HEK293T (cell line): ENCODE measurements around the gene CHD8.

ENCODE experiments used
- CTCF ChIA-PET: fragments of 350-600 bp; formaldehyde crosslinking; extraction: SDS; loops from one replicate; lab custom pipeline; 2021; ENCODE audit warnings: antibody characterized with exemption, inconsistent platforms; lab: Yijun Ruan, JAX
- POLR2A ChIA-PET: fragments of 350-600 bp; formaldehyde crosslinking; extraction: SDS; loops from one replicate; lab custom pipeline; 2020; ENCODE audit warnings: antibody characterized with exemption, inconsistent platforms; lab: Yijun Ruan, JAX
- DNase-seq: peaks from one replicate; pipeline ENCODE4 v3.0.0; 2012; ENCODE audit warnings: mixed read lengths; ENCODE audit errors: extremely low spot score
- ARNT ChIP-seq: fragments of 450-650 bp; IDR thresholded peaks from 2 replicates; pipeline ENCODE4 v1.6.1; 2017; ENCODE audit warnings: mild to moderate bottlenecking
- BHLHE40 ChIP-seq: fragments of 450-650 bp; IDR thresholded peaks from 2 replicates; pipeline ENCODE4 v1.6.1; 2016; ENCODE audit warnings: mild to moderate bottlenecking, moderate library complexity, borderline replicate concordance
- CTBP1 ChIP-seq: fragments of 450-650 bp; IDR thresholded peaks from 2 replicates; pipeline ENCODE4 v1.6.1; 2016; ENCODE audit warnings: borderline replicate concordance
- ELF4 ChIP-seq: fragments of 450-650 bp; IDR thresholded peaks from 2 replicates; pipeline ENCODE4 v1.6.1; 2017; ENCODE audit warnings: antibody characterized with exemption
- FOXA1 ChIP-seq: fragments of 450-650 bp; IDR thresholded peaks from 2 replicates; pipeline ENCODE4 v1.6.1; 2016; ENCODE audit warnings: mild to moderate bottlenecking
- FOXK2 ChIP-seq: fragments of 450-650 bp; IDR thresholded peaks from 2 replicates; pipeline ENCODE4 v1.6.1; 2016; ENCODE audit warnings: mild to moderate bottlenecking
- FOXM1 ChIP-seq: fragments of 450-650 bp; IDR thresholded peaks from 2 replicates; pipeline ENCODE4 v1.6.1; 2017; ENCODE audit warnings: mild to moderate bottlenecking, borderline replicate concordance
- HDGF ChIP-seq: fragments of 450-650 bp; IDR thresholded peaks from 2 replicates; pipeline ENCODE4 v1.6.1; 2017; ENCODE audit warnings: antibody characterized with exemption, borderline replicate concordance
- L3MBTL2 ChIP-seq: fragments of 450-650 bp; conservative IDR thresholded peaks from 2 replicates; pipeline ENCODE4 v1.6.1; 2016; ENCODE audit warnings: mild to moderate bottlenecking
- LEF1 ChIP-seq: fragments of 450-650 bp; IDR thresholded peaks from 2 replicates; pipeline ENCODE4 v1.6.1; 2017; ENCODE audit warnings: mild to moderate bottlenecking, borderline replicate concordance
- NFRKB ChIP-seq: fragments of 450-650 bp; IDR thresholded peaks from 2 replicates; pipeline ENCODE4 v1.6.1; 2016; ENCODE audit warnings: mild to moderate bottlenecking, moderate library complexity
- PKNOX1 ChIP-seq: fragments of 450-650 bp; IDR thresholded peaks from 2 replicates; pipeline ENCODE4 v1.6.1; 2016
- SP1 ChIP-seq: fragments of 450-650 bp; IDR thresholded peaks from 2 replicates; pipeline ENCODE4 v1.6.1; 2017
- SUZ12 ChIP-seq: fragments of 450-650 bp; IDR thresholded peaks from 2 replicates; pipeline ENCODE4 v1.6.1; 2016; ENCODE audit warnings: mild to moderate bottlenecking
- TARDBP ChIP-seq: fragments of 450-650 bp; IDR thresholded peaks from 2 replicates; pipeline ENCODE4 v1.6.1; 2016
- ZNF384 ChIP-seq: fragments of 450-650 bp; IDR thresholded peaks from 2 replicates; pipeline ENCODE4 v1.6.1; 2016

CHD8 gene

GRCh38 chr14:21415329-21415728 lies 40.6 kb downstream of the CHD8 start:
- TF ChIP-seq FOXA1 (no peak), ELF4 (no peak), ARNT (no peak), SUZ12 (no peak), PKNOX1 (no peak), L3MBTL2 (no peak), BHLHE40 (no peak), SP1 (no peak), FOXM1 (no peak), ZNF384 (no peak), FOXK2 (no peak), LEF1 (no peak), TARDBP (no peak), NFRKB (no peak), HDGF (no peak), CTBP1 (no peak)
- DNase-seq: no peak
- ChIA-PET POLR2A (no interaction called here), CTCF (no interaction called here)

DNA sequence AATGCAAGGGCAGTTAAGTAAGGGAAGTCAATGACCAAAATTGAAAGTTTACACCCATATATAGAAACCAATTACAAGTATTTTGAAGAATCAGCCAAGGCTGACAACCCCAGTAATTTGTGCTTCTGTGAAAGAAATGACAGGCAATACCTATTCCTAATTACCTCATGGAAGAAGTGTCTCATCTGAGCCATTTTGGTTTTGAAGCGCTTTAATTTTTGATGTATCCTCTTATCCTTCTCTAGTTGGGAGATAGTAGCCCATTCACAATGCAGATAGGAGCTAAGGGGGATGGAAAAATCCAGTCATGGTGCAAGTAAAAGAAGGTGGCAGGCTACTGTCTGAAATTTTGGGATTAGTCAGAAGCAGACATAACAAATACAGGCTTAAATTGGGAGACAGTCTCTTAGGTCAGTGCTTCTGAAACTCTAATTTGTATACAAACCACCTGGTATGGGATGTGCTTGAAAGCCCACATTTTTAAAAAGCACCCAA lies 41.7 kb downstream of the CHD8 start:
- TF ChIP-seq FOXK2: no peak
- POLR2A ChIA-PET: no interaction called here
- DNase-seq: no peak
- CTCF ChIA-PET: no interaction called here

- TF ChIP-seq HDGF (no peak), FOXM1 (no peak), SUZ12 (no peak), CTBP1 (no peak), FOXA1 (no peak), SP1 (no peak), L3MBTL2 (no peak), LEF1 (no peak), ARNT (no peak), ELF4 (no peak), FOXK2 (no peak), NFRKB (no peak), PKNOX1 (no peak), TARDBP (no peak), ZNF384 (no peak), BHLHE40 (no peak)
- POLR2A ChIA-PET: no interaction called here
- CTCF ChIA-PET: no interaction called here
- no peak for DNase-seq
These were observed 47.8 kb downstream of the CHD8 start for GRCh38 chr14:21408147-21408546.

- no peak for TF ChIP-seq TARDBP
- no peak for TF ChIP-seq NFRKB
- TF ChIP-seq LEF1: no peak
- TF ChIP-seq BHLHE40: no peak
- TF ChIP-seq ELF4: no peak
- ChIA-PET POLR2A (interaction anchor here (0.7 kb wide), 1 partner anchor 22 kb away, joined by 4 read pairs; no protein-coding TSS in a partner anchor), CTCF (no interaction called here)
- no peak for DNase-seq
These were observed 49.7 kb downstream of the CHD8 start for GRCh38 chr14:21406213-21406612.

- TF ChIP-seq SP1 (no peak), BHLHE40 (no peak), L3MBTL2 (no peak), FOXK2 (no peak), PKNOX1 (no peak), FOXA1 (no peak), ELF4 (no peak), LEF1 (no peak), CTBP1 (no peak), NFRKB (no peak)
- DNase-seq: no peak
- ChIA-PET CTCF (no interaction called here), POLR2A (no interaction called here)
These were observed 50.8 kb downstream of the CHD8 start for GRCh38 chr14:21405097-21405496.

DNA sequence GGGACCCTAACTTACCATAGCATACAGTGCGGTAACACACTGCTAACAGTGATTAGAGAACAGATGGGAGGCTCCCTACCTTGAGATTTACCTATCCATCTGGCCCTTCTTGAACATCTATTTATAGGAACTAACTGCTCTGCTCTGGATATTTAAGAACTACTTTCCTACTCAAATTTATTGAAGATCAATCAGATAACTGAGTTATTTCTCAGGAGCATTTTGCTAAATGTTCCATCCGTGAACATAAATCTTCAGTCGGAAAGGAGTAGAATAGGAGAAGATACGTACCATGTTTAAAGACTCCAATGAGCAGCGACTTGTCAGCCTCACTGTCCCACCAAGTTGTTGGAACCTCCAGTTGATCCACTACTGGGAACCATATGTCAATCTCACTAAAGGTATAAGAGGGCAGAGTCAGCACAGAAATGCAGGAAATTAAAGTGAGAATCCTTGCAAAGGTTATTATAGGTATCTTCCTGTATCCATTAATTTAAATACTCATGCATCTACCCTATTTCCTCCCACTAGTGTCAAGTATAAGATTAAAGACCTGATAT lies 56.5 kb downstream of the CHD8 start:
- ChIA-PET POLR2A (no interaction called here), CTCF (no interaction called here)
- TF ChIP-seq ELF4 (no peak), ARNT (no peak), FOXM1 (no peak), FOXA1 (no peak), BHLHE40 (no peak), CTBP1 (no peak), NFRKB (no peak), FOXK2 (no peak), L3MBTL2 (no peak), SP1 (no peak), ZNF384 (no peak), PKNOX1 (no peak), LEF1 (no peak), HDGF (no peak), SUZ12 (no peak), TARDBP (no peak)
- no peak for DNase-seq
